GM21619 (cell line): Measurements from ENCODE around the gene GPR25.
A peak's percentile ranks its signal among the peaks of the same experiment; 100 is the strongest.

Source experiments
- ATAC-seq: cut with Tn5 transposase; IDR thresholded peaks from one replicate; pipeline ENCODE4 v1.9.1; 2021; ENCODE audit not compliant: unreplicated experiment

Gene GPR25

DNA sequence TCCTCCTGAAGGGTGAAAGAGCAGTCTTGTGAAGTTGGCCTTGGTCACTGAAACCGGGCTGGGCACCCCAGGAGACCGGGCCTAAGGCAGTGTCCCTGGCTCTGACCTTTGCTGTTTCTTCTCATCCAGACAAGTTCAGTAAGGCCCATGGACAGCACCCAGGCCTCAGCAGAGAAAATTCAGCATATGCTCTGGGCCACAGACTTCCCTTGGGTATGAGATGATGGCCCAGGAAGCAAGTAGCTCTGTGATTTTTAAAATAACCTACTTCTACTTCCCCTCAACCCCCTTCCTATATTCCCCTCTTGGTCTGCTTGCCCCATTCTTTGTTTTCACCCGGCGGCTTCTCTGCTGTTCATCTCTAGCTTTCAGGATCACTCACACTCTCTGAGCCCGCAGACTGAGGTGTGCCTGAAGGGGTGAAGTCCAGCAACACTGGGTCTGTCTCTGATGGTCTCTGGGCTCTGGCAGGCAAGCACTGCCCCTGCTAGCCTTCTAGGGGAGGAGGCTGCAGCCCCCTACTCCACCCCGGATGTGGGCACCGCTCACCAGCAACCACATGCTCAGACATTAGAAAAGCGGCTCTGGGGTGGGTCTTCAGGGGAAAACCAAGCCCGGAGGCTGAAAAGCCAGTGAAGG lies 2.9 kb upstream of the GPR25 start:
- ATAC-seq: peak; percentile 42

DNA sequence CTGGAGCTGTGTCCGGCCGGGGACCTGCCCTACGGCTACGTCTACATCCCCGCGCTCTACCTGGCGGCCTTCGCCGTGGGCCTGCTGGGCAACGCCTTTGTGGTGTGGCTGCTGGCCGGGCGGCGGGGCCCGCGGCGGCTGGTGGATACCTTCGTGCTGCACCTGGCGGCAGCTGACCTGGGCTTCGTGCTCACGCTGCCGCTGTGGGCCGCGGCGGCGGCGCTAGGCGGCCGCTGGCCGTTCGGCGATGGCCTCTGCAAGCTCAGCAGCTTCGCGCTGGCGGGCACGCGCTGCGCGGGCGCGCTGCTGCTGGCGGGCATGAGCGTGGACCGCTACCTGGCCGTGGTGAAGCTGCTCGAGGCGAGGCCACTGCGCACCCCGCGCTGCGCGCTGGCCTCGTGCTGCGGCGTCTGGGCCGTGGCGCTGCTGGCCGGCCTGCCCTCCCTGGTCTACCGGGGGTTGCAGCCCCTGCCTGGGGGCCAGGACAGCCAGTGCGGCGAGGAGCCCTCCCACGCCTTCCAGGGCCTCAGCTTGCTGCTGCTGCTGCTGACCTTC lies 412 bp downstream of the GPR25 start:
- no peak for ATAC-seq

- no peak for ATAC-seq
These were observed 1.1 kb downstream of the GPR25 start for GRCh38 chr1:200873671-200874397.

DNA sequence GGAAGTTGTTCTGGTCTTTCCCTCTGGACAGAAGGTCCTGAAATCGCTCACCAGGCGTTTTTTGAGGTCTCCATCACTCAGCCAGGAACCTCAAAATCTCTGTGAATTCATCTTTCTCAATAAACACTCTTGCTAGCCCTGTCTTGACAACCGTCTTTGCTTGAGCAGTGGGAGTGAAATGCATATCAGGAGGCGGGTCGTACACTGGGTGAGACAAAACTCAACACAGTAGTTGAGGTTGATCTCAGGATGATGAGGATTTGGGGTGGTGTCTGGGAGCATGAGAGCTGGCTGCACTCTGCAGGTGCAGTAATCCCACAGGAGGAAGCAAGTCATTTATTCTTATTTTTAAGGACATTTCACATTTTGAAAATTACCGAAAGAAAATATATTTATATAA lies 1.9 kb downstream of the GPR25 start:
- no peak for ATAC-seq

DNA sequence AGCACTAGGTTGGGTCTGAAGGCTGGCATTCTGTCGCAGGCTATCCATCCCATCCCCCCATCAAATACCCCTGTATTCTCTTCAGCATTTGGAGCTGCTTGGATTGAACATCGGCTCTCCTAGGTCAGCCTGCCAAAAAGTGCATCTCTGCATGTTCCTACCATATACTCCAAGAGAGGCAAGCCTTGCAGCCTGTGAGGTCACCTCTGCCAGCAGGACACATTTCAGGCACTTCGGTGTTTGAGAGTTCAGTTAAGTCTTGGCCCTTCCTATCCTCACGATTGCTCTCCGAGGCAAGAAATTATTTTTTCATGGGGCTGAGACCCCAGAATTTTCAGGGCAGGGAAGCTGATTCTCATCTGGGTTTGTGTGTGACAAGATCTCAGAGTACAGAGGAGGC lies 2.6 kb downstream of the GPR25 start:
- no peak for ATAC-seq

DNA sequence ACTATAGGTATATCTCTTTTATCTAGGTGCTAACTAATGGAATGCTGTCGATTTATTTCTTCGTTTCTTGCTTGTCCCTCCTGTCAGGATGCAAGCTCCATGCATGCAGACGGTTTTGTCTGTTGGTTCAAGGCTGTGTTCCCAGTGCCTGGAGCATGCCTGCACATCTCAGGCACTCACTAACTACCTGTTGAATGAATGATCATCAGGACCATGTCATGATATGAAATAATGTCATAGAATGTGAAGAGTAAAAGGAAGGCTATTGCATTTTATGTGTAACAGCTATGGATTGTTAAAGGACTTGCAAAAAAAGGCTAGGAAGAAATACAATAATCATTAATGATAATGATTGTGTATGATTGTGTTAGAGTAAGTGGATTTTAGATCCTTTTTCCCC lies 4.2 kb downstream of the GPR25 start:
- no peak for ATAC-seq

GRCh38 chr1:200877839-200878551 lies 5.2 kb downstream of the GPR25 start:
- peak; percentile 55 for ATAC-seq

DNA sequence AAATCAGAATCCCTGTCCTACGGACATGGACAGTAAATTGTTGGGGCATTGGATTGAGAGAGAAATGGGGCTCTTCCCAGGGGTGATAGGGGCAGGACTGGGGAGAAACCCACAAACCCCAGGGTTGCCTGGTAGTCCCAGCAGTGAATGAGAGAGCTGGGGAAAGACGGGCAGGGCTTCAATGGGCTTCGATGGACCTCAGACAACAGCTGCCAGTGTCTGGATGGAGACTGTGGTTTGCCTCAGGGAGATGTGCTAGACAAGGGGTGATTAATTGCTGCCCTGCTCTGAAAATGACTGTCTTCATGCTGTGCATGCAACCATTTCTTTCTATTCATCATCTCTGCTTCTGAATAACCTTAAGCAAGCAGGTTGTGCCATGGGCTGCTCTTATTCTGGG lies 7.4 kb downstream of the GPR25 start:
- ATAC-seq: peak; percentile 56

- no peak for ATAC-seq
These were observed 10.3 kb downstream of the GPR25 start for GRCh38 chr1:200883118-200883517.

DNA sequence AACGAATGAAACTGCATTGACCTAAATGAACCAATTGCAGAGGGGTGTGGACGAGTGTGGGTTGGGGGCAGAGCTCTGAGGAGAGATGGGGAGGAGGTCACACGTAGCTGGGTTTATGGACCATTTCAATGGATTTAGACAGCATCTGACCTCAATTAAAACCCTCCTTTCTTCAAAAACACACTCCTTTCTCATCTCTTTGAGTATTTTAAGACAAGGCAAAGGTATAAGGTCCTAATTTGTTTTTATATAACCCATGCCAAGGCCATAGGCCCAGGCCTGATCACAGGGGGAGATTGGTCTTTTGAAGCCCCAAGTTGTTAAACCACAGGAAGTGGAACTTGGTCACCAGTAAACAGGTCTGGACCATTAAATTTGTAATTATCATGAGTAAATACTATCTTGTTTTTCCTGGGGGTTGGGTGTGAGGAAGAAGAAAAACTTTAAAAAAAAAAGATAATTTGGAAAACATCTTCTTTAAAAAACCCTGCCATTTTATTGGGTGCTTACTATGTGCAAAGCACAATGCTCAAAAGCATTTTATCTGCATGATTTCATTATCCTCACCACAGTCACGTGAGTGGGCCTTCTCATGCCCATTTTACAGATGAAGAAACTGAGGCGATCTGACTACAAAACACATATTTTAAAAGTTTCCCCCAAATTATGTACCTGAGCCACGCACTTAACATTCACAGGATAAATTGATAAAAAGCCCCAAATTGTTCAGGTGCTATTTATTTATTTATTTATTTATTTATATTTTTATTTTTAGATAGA lies 13.0 kb downstream of the GPR25 start:
- ATAC-seq: no peak

DNA sequence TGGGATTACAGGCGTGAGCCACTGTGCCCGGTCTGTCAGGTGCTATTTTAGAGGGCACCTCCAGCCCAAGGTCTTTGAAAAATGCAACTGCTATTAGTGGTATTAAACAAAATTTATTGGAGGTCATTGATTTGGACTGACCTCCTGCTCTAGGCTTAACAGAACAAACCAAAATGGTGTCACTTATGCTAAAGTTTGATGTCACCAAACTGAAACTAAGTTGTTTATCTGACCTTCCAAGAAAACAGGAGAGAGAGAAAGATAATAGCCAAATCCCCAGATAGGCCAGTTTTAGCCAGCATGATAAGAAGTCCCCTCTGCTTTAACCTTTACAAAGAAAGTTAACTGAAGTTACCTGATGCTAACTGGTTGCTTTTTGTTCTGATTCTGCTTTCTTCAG lies 13.8 kb downstream of the GPR25 start:
- no peak for ATAC-seq

DNA sequence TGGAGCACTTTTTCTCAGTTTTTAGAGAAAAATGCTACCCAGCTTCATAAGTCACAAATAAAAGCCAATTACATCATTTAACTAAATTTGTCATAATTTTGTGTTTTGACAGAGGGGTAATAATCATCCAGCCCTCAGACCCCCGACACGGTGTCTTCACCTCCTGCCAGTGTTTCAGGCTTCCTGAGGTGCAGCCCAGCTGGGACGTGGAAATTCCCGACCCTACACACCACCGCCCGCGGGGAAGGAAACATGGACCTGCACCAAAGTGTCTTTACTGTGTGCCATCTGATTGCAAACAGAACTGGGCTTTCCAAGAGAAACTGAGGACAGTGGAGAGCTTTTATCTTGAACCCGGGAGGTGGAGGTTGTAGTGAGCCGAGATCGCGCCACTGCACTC lies 14.3 kb downstream of the GPR25 start:
- no peak for ATAC-seq

DNA sequence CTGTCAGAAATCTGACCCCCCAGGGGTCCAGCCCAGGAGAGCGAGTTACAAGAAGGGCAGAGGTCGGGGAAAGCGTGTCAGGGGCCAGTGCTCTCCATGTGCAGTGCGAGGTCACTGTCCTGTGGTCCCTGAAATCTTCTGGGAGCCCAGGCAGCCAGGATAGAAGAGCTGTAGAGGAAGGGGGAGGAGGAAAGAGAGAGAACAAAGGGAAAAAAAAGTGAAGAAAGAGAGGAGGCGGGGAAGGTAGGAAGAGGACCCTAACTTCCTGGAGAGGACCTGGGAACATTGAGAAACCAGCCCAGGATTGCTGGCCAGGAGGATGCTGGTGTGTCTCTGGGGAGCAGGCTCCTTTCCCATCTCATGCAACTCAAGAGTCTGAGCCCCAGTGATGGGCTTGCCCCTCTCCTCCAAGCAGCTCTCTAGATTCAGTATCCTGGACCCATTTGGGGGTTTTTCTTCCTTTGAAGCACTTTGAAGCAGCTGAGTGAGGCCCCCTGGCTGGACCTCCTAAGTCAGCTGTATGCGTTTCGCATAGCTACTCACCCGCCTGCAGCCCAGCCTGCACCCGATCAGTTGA lies 15.1 kb downstream of the GPR25 start:
- ATAC-seq: no peak

GRCh38 chr1:200888349-200888838 lies 15.6 kb downstream of the GPR25 start:
- ATAC-seq: peak; percentile 91

- no peak for ATAC-seq
These were observed 16.8 kb downstream of the GPR25 start for GRCh38 chr1:200889571-200889970.

DNA sequence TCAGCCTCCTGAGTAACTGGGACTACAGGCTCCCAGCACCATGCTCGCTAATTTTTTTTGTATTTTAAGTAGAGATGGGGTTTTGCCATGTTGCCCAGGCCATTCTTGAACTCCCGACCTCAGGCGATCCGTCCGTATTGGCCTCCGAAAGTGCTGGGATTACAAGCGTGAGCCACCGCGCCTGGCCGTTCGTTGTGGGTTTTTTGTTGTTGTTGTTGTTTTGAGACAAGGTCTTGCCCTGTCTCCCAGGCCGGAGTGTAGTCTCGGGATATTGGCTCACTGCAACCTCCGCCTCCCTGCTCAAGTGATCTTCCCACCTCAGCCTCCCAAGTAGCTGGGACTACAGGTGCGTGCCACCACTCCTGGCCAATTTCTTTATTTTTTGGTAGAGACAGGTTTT lies 17.2 kb downstream of the GPR25 start:
- no peak for ATAC-seq

DNA sequence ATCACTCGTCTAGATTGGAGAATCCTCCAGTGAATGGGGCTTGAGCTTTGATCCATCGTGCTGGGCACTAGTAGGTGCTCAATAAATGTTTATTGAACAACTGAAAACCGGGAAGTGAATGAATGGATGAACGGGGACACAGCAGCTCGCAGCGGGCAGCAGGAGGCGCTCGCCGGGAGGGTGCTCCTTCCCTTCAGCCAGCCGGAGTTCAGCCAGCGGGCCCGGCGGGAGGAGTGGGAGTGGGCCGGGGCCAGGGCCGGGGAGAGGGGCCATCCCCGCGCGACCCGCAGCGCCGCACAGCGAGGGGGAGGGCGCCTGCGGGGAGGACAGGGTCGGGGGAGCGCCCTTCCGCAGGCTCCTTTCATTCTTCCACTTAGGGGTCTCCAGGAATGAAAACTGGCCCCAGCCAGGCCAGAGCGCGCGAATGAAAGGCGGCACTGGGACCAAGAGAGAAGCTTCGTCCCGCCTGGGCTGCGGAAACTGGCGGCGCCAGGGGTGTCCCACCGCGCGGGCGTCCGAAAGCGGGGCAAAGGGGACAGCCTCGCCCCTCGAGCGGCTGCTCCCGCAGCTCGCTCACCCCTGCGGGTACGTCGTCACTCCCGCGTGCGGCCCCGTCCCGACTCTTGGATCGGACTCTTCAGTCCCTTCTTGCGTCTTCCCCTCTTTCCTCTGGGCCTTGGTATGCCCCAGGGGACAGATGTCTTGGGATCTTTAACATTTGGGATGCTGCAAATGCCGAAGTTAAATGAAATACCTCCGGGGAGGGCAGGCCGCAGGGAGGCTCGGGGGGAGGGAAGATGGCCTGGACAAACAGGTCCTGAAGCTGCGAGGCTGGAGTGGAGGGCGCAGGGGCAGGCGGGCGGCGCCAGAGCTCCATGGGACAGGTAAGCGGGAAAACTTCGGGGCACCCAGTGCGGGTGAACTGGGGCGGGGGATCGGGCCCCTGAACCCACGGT lies 18.3 kb downstream of the GPR25 start:
- no peak for ATAC-seq

DNA sequence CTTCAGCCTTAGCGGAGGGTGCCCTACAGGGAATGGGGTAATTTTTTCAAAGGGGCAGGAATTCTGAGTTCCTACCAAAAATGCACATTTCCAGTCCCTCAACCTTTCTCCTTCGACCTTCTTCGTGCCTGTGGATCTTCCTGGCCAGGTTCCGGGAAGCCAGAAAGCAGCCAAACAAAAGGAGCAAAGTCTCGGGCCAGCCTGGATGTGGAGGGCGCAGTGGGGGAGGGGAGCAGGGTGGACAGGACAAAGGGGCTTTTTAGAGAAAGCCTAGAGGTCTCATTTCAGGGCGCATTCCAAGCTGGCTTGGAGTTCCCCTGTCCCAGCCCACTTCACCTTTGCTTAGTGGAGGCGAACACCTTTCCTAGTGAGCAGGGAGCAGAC lies 19.0 kb downstream of the GPR25 start:
- no peak for ATAC-seq

DNA sequence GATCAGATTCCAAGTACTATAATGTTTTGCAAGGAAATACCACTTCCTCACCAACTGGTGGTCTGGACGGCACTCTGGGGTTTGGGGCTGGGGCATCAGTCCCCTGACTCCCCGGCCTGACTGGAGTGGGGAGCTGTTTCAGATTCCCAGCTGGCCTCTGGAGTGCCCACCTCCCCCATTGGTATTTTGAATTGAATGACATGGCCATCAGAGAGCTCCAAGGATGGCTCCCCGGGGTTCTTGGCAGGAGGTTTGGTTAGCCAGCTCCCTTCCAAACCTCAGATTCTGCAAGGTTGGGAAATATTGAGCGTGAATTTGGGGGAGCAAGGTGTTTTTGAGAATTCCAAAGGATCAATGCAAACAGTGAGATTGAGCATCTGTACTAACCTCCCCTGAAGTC lies 19.8 kb downstream of the GPR25 start:
- no peak for ATAC-seq

DNA sequence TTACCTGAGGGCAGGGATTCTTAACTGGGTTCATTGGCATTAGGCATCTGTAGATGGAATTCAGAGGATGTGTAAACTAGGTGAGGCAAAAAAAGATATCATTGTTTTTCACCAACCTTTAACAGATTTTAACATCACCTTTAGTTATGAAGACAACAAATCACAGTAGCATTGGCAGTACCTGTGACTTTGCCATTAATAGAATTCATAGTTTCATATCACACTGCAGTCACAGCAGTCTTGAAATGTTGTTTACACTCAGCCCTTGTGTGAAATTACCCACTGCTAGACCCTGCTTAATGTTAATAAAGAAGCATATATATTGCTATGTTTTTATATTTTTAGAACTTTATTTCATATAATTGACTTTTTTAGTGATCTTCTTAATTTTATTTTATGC lies 20.2 kb downstream of the GPR25 start:
- ATAC-seq: no peak
